ENCODE data around the gene OR8B12.

Gene OR8B12

GRCh38 chr11:124583781-124584180, 40.3 kb upstream of the OR8B12 start:
- CTCF ChIA-PET: interaction anchor here (1.8 kb wide), 1 partner anchor 167 kb away, joined by 4 read pairs; no protein-coding TSS in a partner anchor
- no peak for DNase-seq (ENCODE audit: extremely low spot score)
- TF ChIP-seq SP1 (IDR thresholded peaks at IDR 0.05): no peak
- no peak for TF ChIP-seq TARDBP (IDR thresholded peaks at IDR 0.05)
- TF ChIP-seq NFRKB (IDR thresholded peaks at IDR 0.05): no peak
- no peak for TF ChIP-seq L3MBTL2 (conservative IDR thresholded peaks at IDR 0.05)
- no peak for TF ChIP-seq FOXA1 (IDR thresholded peaks at IDR 0.05)
- no peak for TF ChIP-seq HDGF (IDR thresholded peaks at IDR 0.05; ENCODE audit: borderline replicate concordance)
- no peak for TF ChIP-seq SUZ12 (IDR thresholded peaks at IDR 0.05)
- TF ChIP-seq CTBP1 (IDR thresholded peaks at IDR 0.05; ENCODE audit: borderline replicate concordance): no peak
- TF ChIP-seq FOXK2 (IDR thresholded peaks at IDR 0.05): no peak
- POLR2A ChIA-PET: no interaction called here

GRCh38 chr11:124582565-124582964, 39.1 kb upstream of the OR8B12 start:
- no peak for DNase-seq (ENCODE audit: extremely low spot score)
- TF ChIP-seq L3MBTL2 (conservative IDR thresholded peaks at IDR 0.05) (no peak), BHLHE40 (IDR thresholded peaks at IDR 0.05; ENCODE audit: borderline replicate concordance) (no peak)
- ChIA-PET POLR2A (no interaction called here), CTCF (no interaction called here)

GRCh38 chr11:124581817-124582216, 38.4 kb upstream of the OR8B12 start:
- ChIA-PET CTCF (no interaction called here), POLR2A (no interaction called here)
- TF ChIP-seq L3MBTL2 (conservative IDR thresholded peaks at IDR 0.05) (no peak), FOXA1 (IDR thresholded peaks at IDR 0.05) (no peak), SUZ12 (IDR thresholded peaks at IDR 0.05) (no peak), NFRKB (IDR thresholded peaks at IDR 0.05) (no peak), SP1 (IDR thresholded peaks at IDR 0.05) (no peak), FOXK2 (IDR thresholded peaks at IDR 0.05) (no peak), TARDBP (IDR thresholded peaks at IDR 0.05) (no peak), ARNT (IDR thresholded peaks at IDR 0.05) (no peak), PKNOX1 (IDR thresholded peaks at IDR 0.05) (no peak), CTBP1 (IDR thresholded peaks at IDR 0.05; ENCODE audit: borderline replicate concordance) (no peak), ZNF384 (IDR thresholded peaks at IDR 0.05) (no peak), HDGF (IDR thresholded peaks at IDR 0.05; ENCODE audit: borderline replicate concordance) (no peak), ELF4 (IDR thresholded peaks at IDR 0.05) (no peak), FOXM1 (IDR thresholded peaks at IDR 0.05; ENCODE audit: borderline replicate concordance) (no peak)
- no peak for DNase-seq (ENCODE audit: extremely low spot score)

GRCh38 chr11:124578761-124579160, 35.3 kb upstream of the OR8B12 start:
- DNase-seq (ENCODE audit: extremely low spot score): no peak
- no peak for TF ChIP-seq LEF1 (IDR thresholded peaks at IDR 0.05; ENCODE audit: borderline replicate concordance)
- TF ChIP-seq L3MBTL2 (conservative IDR thresholded peaks at IDR 0.05): no peak
- no peak for TF ChIP-seq FOXK2 (IDR thresholded peaks at IDR 0.05)
- TF ChIP-seq CTBP1 (IDR thresholded peaks at IDR 0.05; ENCODE audit: borderline replicate concordance): no peak
- no peak for TF ChIP-seq TARDBP (IDR thresholded peaks at IDR 0.05)
- TF ChIP-seq ZNF384 (IDR thresholded peaks at IDR 0.05): no peak
- no peak for TF ChIP-seq PKNOX1 (IDR thresholded peaks at IDR 0.05)
- CTCF ChIA-PET: no interaction called here
- POLR2A ChIA-PET: no interaction called here

- no peak for DNase-seq (ENCODE audit: extremely low spot score)
- ChIA-PET POLR2A (no interaction called here), CTCF (no interaction called here)
- no peak for TF ChIP-seq ELF4 (IDR thresholded peaks at IDR 0.05)
- TF ChIP-seq FOXA1 (IDR thresholded peaks at IDR 0.05): no peak
- no peak for TF ChIP-seq SUZ12 (IDR thresholded peaks at IDR 0.05)
- TF ChIP-seq BHLHE40 (IDR thresholded peaks at IDR 0.05; ENCODE audit: borderline replicate concordance): no peak
- TF ChIP-seq LEF1 (IDR thresholded peaks at IDR 0.05; ENCODE audit: borderline replicate concordance): no peak
- TF ChIP-seq NFRKB (IDR thresholded peaks at IDR 0.05): no peak
- TF ChIP-seq ARNT (IDR thresholded peaks at IDR 0.05): no peak
- TF ChIP-seq L3MBTL2 (conservative IDR thresholded peaks at IDR 0.05): no peak
- no peak for TF ChIP-seq TARDBP (IDR thresholded peaks at IDR 0.05)
- TF ChIP-seq PKNOX1 (IDR thresholded peaks at IDR 0.05): no peak
Observed at GRCh38 chr11:124577716-124578427, 34.4 kb upstream of the OR8B12 start.

GRCh38 chr11:124570160-124570559, 26.7 kb upstream of the OR8B12 start:
- ChIA-PET CTCF (no interaction called here), POLR2A (no interaction called here)
- no peak for DNase-seq (ENCODE audit: extremely low spot score)
- TF ChIP-seq BHLHE40 (IDR thresholded peaks at IDR 0.05; ENCODE audit: borderline replicate concordance): no peak
- no peak for TF ChIP-seq ZNF384 (IDR thresholded peaks at IDR 0.05)
- no peak for TF ChIP-seq FOXA1 (IDR thresholded peaks at IDR 0.05)
- TF ChIP-seq ELF4 (IDR thresholded peaks at IDR 0.05): no peak
- no peak for TF ChIP-seq L3MBTL2 (conservative IDR thresholded peaks at IDR 0.05)
- TF ChIP-seq LEF1 (IDR thresholded peaks at IDR 0.05; ENCODE audit: borderline replicate concordance): no peak
- no peak for TF ChIP-seq FOXK2 (IDR thresholded peaks at IDR 0.05)
- no peak for TF ChIP-seq CTBP1 (IDR thresholded peaks at IDR 0.05; ENCODE audit: borderline replicate concordance)
- TF ChIP-seq HDGF (IDR thresholded peaks at IDR 0.05; ENCODE audit: borderline replicate concordance): no peak
- TF ChIP-seq SP1 (IDR thresholded peaks at IDR 0.05): no peak
- TF ChIP-seq NFRKB (IDR thresholded peaks at IDR 0.05): no peak
- TF ChIP-seq SUZ12 (IDR thresholded peaks at IDR 0.05): no peak
- no peak for TF ChIP-seq PKNOX1 (IDR thresholded peaks at IDR 0.05)
- TF ChIP-seq TARDBP (IDR thresholded peaks at IDR 0.05): no peak
